Measurements from ENCODE around the gene SULT1B1.
A peak's percentile ranks its signal among the peaks of the same experiment; 100 is the strongest.

SULT1B1 gene

GRCh38 chr4:69697536-69698242 lies 62.7 kb downstream of the SULT1B1 start:
- no peak for DNase-seq (ENCODE audit: low spot score)

GRCh38 chr4:69689599-69689998 lies 70.8 kb downstream of the SULT1B1 start:
- DNase-seq (ENCODE audit: low spot score) = peak; percentile 64

- DNase-seq (ENCODE audit: low spot score) = no peak
Measured at GRCh38 chr4:69684804-69685203, 75.6 kb downstream of the SULT1B1 start.
